Measurements from ENCODE around the gene DEFB112. TPM values are rescaled to one million over a fixed set of nuclear protein-coding genes. Genes with fewer than 3 reads are reported as not detected.

DEFB112 gene
- total and polyA plus RNA-seq, 9 of the 15 experiments (the other 6 are each of a cell fraction or from before 2014, with no cell fraction given) = not detected

- Histone ChIP-seq H3K9me1 (ENCODE audit: control insufficient read depth, insufficient read depth, low read length) (no peaks in the 10 kb centered on the region), H3K4me2 (ENCODE audit: insufficient read depth, low read length) (no peak overlapping the region), H3K4me1 (replicated peaks in 1 of 2; ENCODE audit: control insufficient read depth in 2 of 2, insufficient read depth in 2 of 2, low read length in 2 of 2) (no peaks in the 10 kb centered on the region), H3K36me3 (ENCODE audit: control insufficient read depth, insufficient read depth, low read length) (no peaks in the 10 kb centered on the region), H3K9ac (ENCODE audit: insufficient read depth in 1 of 2, low read depth in 2 of 2, low read length in 2 of 2) (no peak overlapping the region), H3K4me3 (no peak overlapping the region), H4K20me1 (replicated peaks; ENCODE audit: control insufficient read depth, insufficient read depth, low read length) (no peaks in the 10 kb centered on the region), H3K27ac (ENCODE audit: extremely low read depth, low read depth, low read length) (no peak overlapping the region), H3K79me2 (ENCODE audit: control insufficient read depth, insufficient read depth, low read length) (no peaks in the 10 kb centered on the region), H2AFZ (ENCODE audit: low read depth, low read length) (no peak overlapping the region), H3K27me3 (ENCODE audit: control insufficient read depth in 2 of 2, insufficient read depth in 2 of 2, low read length in 2 of 2) (no peaks in the 10 kb centered on the region), H3K9me3 (replicated peaks; ENCODE audit: control insufficient read depth, insufficient read depth, low read depth, low read length) (no peaks in the 10 kb centered on the region)
- FAIRE-seq (no peak), ATAC-seq (no peak), DNase-seq (ENCODE audit: extremely low read depth in 1 of 4, low spot score in 3 of 4) (no peak)
- in situ Hi-C loops (cut with MboI) (no loop called here), intact Hi-C loops (cut with micrococcal nuclease) (no loop called here)
- 0% methylated on average over 1 of the region's 1 CpG for WGBS (ENCODE audit: insufficient coverage, low coverage, missing lambda C conversion rate)
- ChIA-PET POLR2A (interaction anchor here (0.6 kb wide), 1 partner anchor 67 kb away, joined by 3 read pairs; no protein-coding TSS in a partner anchor), CTCF (ENCODE audit: low intra/inter-chr PET ratio) (no interaction called here)
- no TSS peak for BruUV-seq (replicated peaks)
- TF ChIP-seq ZFP1 (CRISPR knock-in tag; IDR thresholded peaks at IDR 0.05) (no peak), CHD2 (IDR thresholded peaks at IDR 0.05; ENCODE audit: low read depth, low read length) (no peak), ZNF143 (CRISPR knock-in tag; IDR thresholded peaks at IDR 0.05) (no peak), POLR3G (IDR thresholded peaks at IDR 0.05; ENCODE audit: extremely low read depth, insufficient read length, insufficient replicate concordance) (no peak), ZNF445 (CRISPR knock-in tag; IDR thresholded peaks at IDR 0.05; ENCODE audit: low read depth) (no peak), BRCA1 (IDR thresholded peaks at IDR 0.05) (no peak), BRCA1 (CRISPR knock-in tag; IDR thresholded peaks at IDR 0.05) (no peak)
- TF ChIP-seq, protein P1, sequence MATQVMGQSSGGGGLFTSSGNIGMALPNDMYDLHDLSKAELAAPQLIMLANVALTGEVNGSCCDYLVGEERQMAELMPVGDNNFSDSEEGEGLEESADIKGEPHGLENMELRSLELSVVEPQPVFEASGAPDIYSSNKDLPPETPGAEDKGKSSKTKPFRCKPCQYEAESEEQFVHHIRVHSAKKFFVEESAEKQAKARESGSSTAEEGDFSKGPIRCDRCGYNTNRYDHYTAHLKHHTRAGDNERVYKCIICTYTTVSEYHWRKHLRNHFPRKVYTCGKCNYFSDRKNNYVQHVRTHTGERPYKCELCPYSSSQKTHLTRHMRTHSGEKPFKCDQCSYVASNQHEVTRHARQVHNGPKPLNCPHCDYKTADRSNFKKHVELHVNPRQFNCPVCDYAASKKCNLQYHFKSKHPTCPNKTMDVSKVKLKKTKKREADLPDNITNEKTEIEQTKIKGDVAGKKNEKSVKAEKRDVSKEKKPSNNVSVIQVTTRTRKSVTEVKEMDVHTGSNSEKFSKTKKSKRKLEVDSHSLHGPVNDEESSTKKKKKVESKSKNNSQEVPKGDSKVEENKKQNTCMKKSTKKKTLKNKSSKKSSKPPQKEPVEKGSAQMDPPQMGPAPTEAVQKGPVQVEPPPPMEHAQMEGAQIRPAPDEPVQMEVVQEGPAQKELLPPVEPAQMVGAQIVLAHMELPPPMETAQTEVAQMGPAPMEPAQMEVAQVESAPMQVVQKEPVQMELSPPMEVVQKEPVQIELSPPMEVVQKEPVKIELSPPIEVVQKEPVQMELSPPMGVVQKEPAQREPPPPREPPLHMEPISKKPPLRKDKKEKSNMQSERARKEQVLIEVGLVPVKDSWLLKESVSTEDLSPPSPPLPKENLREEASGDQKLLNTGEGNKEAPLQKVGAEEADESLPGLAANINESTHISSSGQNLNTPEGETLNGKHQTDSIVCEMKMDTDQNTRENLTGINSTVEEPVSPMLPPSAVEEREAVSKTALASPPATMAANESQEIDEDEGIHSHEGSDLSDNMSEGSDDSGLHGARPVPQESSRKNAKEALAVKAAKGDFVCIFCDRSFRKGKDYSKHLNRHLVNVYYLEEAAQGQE (IDR thresholded peaks at IDR 0.05; ENCODE audit: borderline replicate concordance) = no peak
- TF ChIP-seq, protein P1 (CRISPR knock-in tag; IDR thresholded peaks at IDR 0.05; ENCODE audit: low read depth) = no peak
- TF ChIP-seq, protein P2, sequence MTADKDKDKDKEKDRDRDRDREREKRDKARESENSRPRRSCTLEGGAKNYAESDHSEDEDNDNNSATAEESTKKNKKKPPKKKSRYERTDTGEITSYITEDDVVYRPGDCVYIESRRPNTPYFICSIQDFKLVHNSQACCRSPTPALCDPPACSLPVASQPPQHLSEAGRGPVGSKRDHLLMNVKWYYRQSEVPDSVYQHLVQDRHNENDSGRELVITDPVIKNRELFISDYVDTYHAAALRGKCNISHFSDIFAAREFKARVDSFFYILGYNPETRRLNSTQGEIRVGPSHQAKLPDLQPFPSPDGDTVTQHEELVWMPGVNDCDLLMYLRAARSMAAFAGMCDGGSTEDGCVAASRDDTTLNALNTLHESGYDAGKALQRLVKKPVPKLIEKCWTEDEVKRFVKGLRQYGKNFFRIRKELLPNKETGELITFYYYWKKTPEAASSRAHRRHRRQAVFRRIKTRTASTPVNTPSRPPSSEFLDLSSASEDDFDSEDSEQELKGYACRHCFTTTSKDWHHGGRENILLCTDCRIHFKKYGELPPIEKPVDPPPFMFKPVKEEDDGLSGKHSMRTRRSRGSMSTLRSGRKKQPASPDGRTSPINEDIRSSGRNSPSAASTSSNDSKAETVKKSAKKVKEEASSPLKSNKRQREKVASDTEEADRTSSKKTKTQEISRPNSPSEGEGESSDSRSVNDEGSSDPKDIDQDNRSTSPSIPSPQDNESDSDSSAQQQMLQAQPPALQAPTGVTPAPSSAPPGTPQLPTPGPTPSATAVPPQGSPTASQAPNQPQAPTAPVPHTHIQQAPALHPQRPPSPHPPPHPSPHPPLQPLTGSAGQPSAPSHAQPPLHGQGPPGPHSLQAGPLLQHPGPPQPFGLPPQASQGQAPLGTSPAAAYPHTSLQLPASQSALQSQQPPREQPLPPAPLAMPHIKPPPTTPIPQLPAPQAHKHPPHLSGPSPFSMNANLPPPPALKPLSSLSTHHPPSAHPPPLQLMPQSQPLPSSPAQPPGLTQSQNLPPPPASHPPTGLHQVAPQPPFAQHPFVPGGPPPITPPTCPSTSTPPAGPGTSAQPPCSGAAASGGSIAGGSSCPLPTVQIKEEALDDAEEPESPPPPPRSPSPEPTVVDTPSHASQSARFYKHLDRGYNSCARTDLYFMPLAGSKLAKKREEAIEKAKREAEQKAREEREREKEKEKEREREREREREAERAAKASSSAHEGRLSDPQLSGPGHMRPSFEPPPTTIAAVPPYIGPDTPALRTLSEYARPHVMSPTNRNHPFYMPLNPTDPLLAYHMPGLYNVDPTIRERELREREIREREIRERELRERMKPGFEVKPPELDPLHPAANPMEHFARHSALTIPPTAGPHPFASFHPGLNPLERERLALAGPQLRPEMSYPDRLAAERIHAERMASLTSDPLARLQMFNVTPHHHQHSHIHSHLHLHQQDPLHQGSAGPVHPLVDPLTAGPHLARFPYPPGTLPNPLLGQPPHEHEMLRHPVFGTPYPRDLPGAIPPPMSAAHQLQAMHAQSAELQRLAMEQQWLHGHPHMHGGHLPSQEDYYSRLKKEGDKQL (CRISPR knock-in tag; IDR thresholded peaks at IDR 0.05; ENCODE audit: borderline replicate concordance) = no peak
These were observed 44.2 kb upstream of the DEFB112 start for GRCh38 chr6:50093938-50094272.
